WTC11 (cell line): ENCODE measurements around the gene JCAD.

Source experiments
- ATF1 ChIP-seq: sonication (generic); formaldehyde crosslinking; IDR thresholded peaks from 2 replicates; pipeline ENCODE4 v1.8.1; 2023; ENCODE audit warnings: mild to moderate bottlenecking, moderate library complexity, missing genetic modification reagents
- CREB1 ChIP-seq: sonication (generic); formaldehyde crosslinking; IDR thresholded peaks from 2 replicates; pipeline ENCODE4 v1.8.0; 2023; ENCODE audit warnings: mild to moderate bottlenecking, missing genetic modification reagents
- CTCF ChIP-seq: fragments of 200-600 bp; IDR thresholded peaks from 2 replicates; pipeline ENCODE4 v1.8.0; 2022; ENCODE audit warnings: antibody characterized with exemption
- ELF4 ChIP-seq: sonication (generic); formaldehyde crosslinking; IDR thresholded peaks from 2 replicates; pipeline ENCODE4 v1.8.1; 2022; ENCODE audit warnings: low read depth, mild to moderate bottlenecking, moderate library complexity, missing genetic modification reagents
- HMGXB4 ChIP-seq: sonication (generic); formaldehyde crosslinking; IDR thresholded peaks from 2 replicates; pipeline ENCODE4 v1.8.1; 2023; ENCODE audit warnings: mild to moderate bottlenecking, moderate library complexity, missing genetic modification reagents
- JUN ChIP-seq: sonication (generic); formaldehyde crosslinking; IDR thresholded peaks from 2 replicates; pipeline ENCODE4 v1.8.0; 2023; ENCODE audit warnings: mild to moderate bottlenecking, missing genetic modification reagents
- MAX ChIP-seq: sonication (generic); formaldehyde crosslinking; IDR thresholded peaks from 2 replicates; pipeline ENCODE4 v1.8.0; 2022; ENCODE audit warnings: mild to moderate bottlenecking, missing genetic modification reagents
- TP53 ChIP-seq: sonication (generic); formaldehyde crosslinking; IDR thresholded peaks from 2 replicates; pipeline ENCODE4 v1.8.1; 2023; ENCODE audit warnings: mild to moderate bottlenecking, missing genetic modification reagents
- USF1 ChIP-seq: sonication (generic); formaldehyde crosslinking; IDR thresholded peaks from 2 replicates; pipeline ENCODE4 v1.8.0; 2022; ENCODE audit warnings: mild to moderate bottlenecking, missing genetic modification reagents
- ZNF138 ChIP-seq: sonication (generic); formaldehyde crosslinking; conservative IDR thresholded peaks from 2 replicates; pipeline ENCODE4 v1.8.1; 2022; ENCODE audit warnings: mild to moderate bottlenecking, moderate library complexity, missing genetic modification reagents

GRCh38 chr10:30059209-30060107 is at the start of gene JCAD:
- TF ChIP-seq CTCF (no peak), ATF1 (no peak), ELF4 (CRISPR knock-in tag) (no peak), ZNF138 (CRISPR knock-in tag) (no peak), MAX (CRISPR knock-in tag) (no peak), CREB1 (CRISPR knock-in tag) (no peak), HMGXB4 (CRISPR knock-in tag) (0 out of 2 replicates have a peak, but pooled peaks have one; percentile 29), USF1 (CRISPR knock-in tag) (no peak), JUN (CRISPR knock-in tag) (no peak), TP53 (CRISPR knock-in tag) (no peak)
